Measurements from ENCODE around the gene HTR1B. TPM values are rescaled to one million over a fixed set of nuclear protein-coding genes. Genes with fewer than 3 reads are reported as not detected.

The HTR1B gene
- polyA plus RNA-seq, 1 donor (not counting 4 experiments of a cell fraction or from before 2014, with no cell fraction given): 0.24 TPM

GRCh38 chr6:77430504-77430903 is 32.8 kb downstream of the HTR1B start:
- Histone ChIP-seq H3K27me3 (ENCODE audit: control insufficient read depth, extremely low read depth, insufficient read depth, low read length) (no peaks in the 10 kb centered on the region), H3K27ac (ENCODE audit: control insufficient read depth, insufficient read depth, low read length) (no peak overlapping the region), H3K4me3 (ENCODE audit: control insufficient read depth in 2 of 3, extremely low read depth in 1 of 3, insufficient read depth in 2 of 3, low read depth in 1 of 3, low read length in 3 of 3) (no peak overlapping the region), H3K9me3 (ENCODE audit: control insufficient read depth, low read depth, low read length) (no peaks in the 10 kb centered on the region), H3K4me1 (ENCODE audit: control insufficient read depth, extremely low read depth, insufficient read depth, low read length) (no peaks in the 10 kb centered on the region), H3K9me1 (ENCODE audit: control insufficient read depth, extremely low read depth, insufficient read depth, low read length) (no peaks in the 10 kb centered on the region), H3K4me2 (ENCODE audit: control insufficient read depth, extremely low read depth, insufficient read depth, low read depth, low read length) (no peak overlapping the region), H3K9ac (ENCODE audit: control insufficient read depth, extremely low read depth, insufficient read depth, low read length) (no peak overlapping the region), H4K20me1 (ENCODE audit: control insufficient read depth, extremely low read depth, insufficient read depth, low read length) (no peaks in the 10 kb centered on the region), H3K36me3 (ENCODE audit: control insufficient read depth in 2 of 2, extremely low read depth in 1 of 2, insufficient read depth in 2 of 2, low read length in 2 of 2) (no peaks in the 10 kb centered on the region), H2AFZ (ENCODE audit: control insufficient read depth, low read length) (no peak overlapping the region), H3K79me2 (ENCODE audit: control insufficient read depth, insufficient read depth, low read length) (no peaks in the 10 kb centered on the region)
- FAIRE-seq: no peak
- no peak for TF ChIP-seq CTCF (optimal IDR thresholded peaks at IDR 0.05 in 1 of 3, IDR thresholded peaks at IDR 0.05 in 1 of 3, conservative IDR thresholded peaks at IDR 0.05 in 1 of 3; ENCODE audit: extremely low read depth in 1 of 3, insufficient read depth in 2 of 3, low read length in 3 of 3)
- TF ChIP-seq EZH2 (IDR thresholded peaks at IDR 0.05; ENCODE audit: low read length): no peak
- dilution Hi-C loops (cut with MboI; ENCODE audit: extremely low pct_ligation_motif_present, low sequenced_read_pairs): no loop called here
- no peak for DNase-seq (ENCODE audit: low read depth, low spot score)

GRCh38 chr6:77425671-77426070 is 37.6 kb downstream of the HTR1B start:
- no peaks in the 10 kb centered on the region for H3K4me1 ChIP-seq (ENCODE audit: control insufficient read depth, extremely low read depth, insufficient read depth, low read length)
- TF ChIP-seq CTCF (optimal IDR thresholded peaks at IDR 0.05 in 1 of 3, IDR thresholded peaks at IDR 0.05 in 1 of 3, conservative IDR thresholded peaks at IDR 0.05 in 1 of 3; ENCODE audit: extremely low read depth in 1 of 3, insufficient read depth in 2 of 3, low read length in 3 of 3) (no peak), EZH2 (IDR thresholded peaks at IDR 0.05; ENCODE audit: low read length) (no peak)
- H3K4me3 ChIP-seq (ENCODE audit: control insufficient read depth in 2 of 3, extremely low read depth in 1 of 3, insufficient read depth in 2 of 3, low read depth in 1 of 3, low read length in 3 of 3): no peak overlapping the region
- no peak overlapping the region for H3K4me2 ChIP-seq (ENCODE audit: control insufficient read depth, extremely low read depth, insufficient read depth, low read depth, low read length)
- no peak overlapping the region for H2AFZ ChIP-seq (ENCODE audit: control insufficient read depth, low read length)
- no peaks in the 10 kb centered on the region for H3K9me3 ChIP-seq (ENCODE audit: control insufficient read depth, low read depth, low read length)
- H3K79me2 ChIP-seq (ENCODE audit: control insufficient read depth, insufficient read depth, low read length): no peaks in the 10 kb centered on the region
- H3K36me3 ChIP-seq (ENCODE audit: control insufficient read depth in 2 of 2, extremely low read depth in 1 of 2, insufficient read depth in 2 of 2, low read length in 2 of 2): no peaks in the 10 kb centered on the region
- dilution Hi-C loops (cut with MboI; ENCODE audit: extremely low pct_ligation_motif_present, low sequenced_read_pairs): no loop called here
- no peak overlapping the region for H3K9ac ChIP-seq (ENCODE audit: control insufficient read depth, extremely low read depth, insufficient read depth, low read length)
- H4K20me1 ChIP-seq (ENCODE audit: control insufficient read depth, extremely low read depth, insufficient read depth, low read length): no peaks in the 10 kb centered on the region
- DNase-seq (ENCODE audit: low read depth, low spot score) (no peak), FAIRE-seq (no peak)
- no peak overlapping the region for H3K27ac ChIP-seq (ENCODE audit: control insufficient read depth, insufficient read depth, low read length)
- no peaks in the 10 kb centered on the region for H3K9me1 ChIP-seq (ENCODE audit: control insufficient read depth, extremely low read depth, insufficient read depth, low read length)
- H3K27me3 ChIP-seq (ENCODE audit: control insufficient read depth, extremely low read depth, insufficient read depth, low read length): no peaks in the 10 kb centered on the region
